Hepatocyte (in vitro differentiated cells): ENCODE results near the gene ZSCAN21.

Source experiments
- EZH2 ChIP-seq: fragments of 200-600 bp; sonication (generic); IDR thresholded peaks from 2 replicates; pipeline ENCODE4 v1.6.1; 2016; ENCODE audit warnings: antibody characterized with exemption, mild to moderate bottlenecking, borderline replicate concordance
- EZH2phosphoT487 ChIP-seq: fragments of 200-600 bp; sonication (generic); IDR thresholded peaks from one replicate; pipeline ENCODE4 v1.6.1; 2018; ENCODE audit warnings: antibody characterized with exemption, mild to moderate bottlenecking, low read depth, moderate library complexity; ENCODE audit not compliant: unreplicated experiment, severe bottlenecking
- TF ChIP-seq, protein P1 (sequence below): fragments of 200-600 bp; sonication (generic); IDR thresholded peaks from 2 replicates; pipeline ENCODE4 v1.5.1; 2016; ENCODE audit warnings: antibody characterized with exemption, mild to moderate bottlenecking; ENCODE audit not compliant: poor library complexity

DNA sequence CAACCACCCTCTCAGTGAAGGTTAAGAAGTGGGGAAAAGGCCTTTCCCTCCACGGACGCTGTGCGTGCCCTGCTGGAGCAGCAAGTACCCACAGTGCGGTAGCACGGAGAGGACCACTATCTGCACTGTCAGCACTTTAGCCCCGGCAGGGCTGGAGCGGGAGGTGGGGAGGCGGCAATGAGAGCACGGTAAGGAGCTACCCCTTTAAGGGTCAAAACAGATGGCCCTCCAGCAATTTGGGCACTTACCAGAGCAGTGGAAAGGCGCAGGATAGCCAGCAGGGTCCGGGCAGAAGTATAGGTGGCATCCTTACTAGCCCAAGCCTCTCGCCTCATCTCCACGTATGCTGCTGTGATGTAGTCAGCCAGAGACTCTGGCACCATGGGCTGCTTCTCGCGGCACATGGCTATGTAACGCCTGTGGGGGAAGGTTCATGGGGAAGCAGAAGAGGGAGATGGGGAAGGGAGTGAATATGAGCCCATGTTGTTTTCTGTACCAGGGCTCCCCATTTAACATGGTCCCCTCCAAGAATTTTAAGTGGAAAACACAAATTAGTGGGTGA is 44.4 kb downstream of the ZSCAN21 start:
- TF ChIP-seq, protein P1, sequence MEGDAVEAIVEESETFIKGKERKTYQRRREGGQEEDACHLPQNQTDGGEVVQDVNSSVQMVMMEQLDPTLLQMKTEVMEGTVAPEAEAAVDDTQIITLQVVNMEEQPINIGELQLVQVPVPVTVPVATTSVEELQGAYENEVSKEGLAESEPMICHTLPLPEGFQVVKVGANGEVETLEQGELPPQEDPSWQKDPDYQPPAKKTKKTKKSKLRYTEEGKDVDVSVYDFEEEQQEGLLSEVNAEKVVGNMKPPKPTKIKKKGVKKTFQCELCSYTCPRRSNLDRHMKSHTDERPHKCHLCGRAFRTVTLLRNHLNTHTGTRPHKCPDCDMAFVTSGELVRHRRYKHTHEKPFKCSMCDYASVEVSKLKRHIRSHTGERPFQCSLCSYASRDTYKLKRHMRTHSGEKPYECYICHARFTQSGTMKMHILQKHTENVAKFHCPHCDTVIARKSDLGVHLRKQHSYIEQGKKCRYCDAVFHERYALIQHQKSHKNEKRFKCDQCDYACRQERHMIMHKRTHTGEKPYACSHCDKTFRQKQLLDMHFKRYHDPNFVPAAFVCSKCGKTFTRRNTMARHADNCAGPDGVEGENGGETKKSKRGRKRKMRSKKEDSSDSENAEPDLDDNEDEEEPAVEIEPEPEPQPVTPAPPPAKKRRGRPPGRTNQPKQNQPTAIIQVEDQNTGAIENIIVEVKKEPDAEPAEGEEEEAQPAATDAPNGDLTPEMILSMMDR: no peak
- no peak for TF ChIP-seq EZH2
- no peak for TF ChIP-seq EZH2phosphoT487
